Gastroesophageal sphincter (tissue), 3 donors: ENCODE data around the gene RAD23B.

ENCODE experiments used
- CTCF ChIP-seq, 4 experiments: fragments of 200-600 bp in 2 of 4; fragments of 450-650 bp in 2 of 4; sonication (generic) in 1 of 4; IDR thresholded peaks; one replicate each; pipeline ENCODE4 v1.5.1; 2017 to 2019; ENCODE audit warnings: antibody characterized with exemption in 4 of 4, mild to moderate bottlenecking in 2 of 4, moderate library complexity in 2 of 4
- POLR2A ChIP-seq, 2 donors: fragments of 450-650 bp; IDR thresholded peaks; one replicate each; pipeline ENCODE4 v1.6.1; 2017; ENCODE audit warnings: antibody characterized with exemption in 2 of 2, mild to moderate bottlenecking in 2 of 2, moderate library complexity in 1 of 2
- POLR2AphosphoS5 ChIP-seq: sonication (generic); formaldehyde crosslinking; IDR thresholded peaks from one replicate; pipeline ENCODE4 v1.6.1; 2017; ENCODE audit warnings: antibody characterized with exemption

- TF ChIP-seq POLR2AphosphoS5, result no peak
- no peak for TF ChIP-seq CTCF (IDR thresholded peaks at IDR 0.05)
- no peak for TF ChIP-seq POLR2A (IDR thresholded peaks at IDR 0.05)
Measured at GRCh38 chr9:107270082-107270481, 13.0 kb upstream of the RAD23B start.
